Measurements from ENCODE around the gene RANBP1. TPM values are rescaled to one million over a fixed set of nuclear protein-coding genes. Genes with fewer than 3 reads are reported as not detected.

The RANBP1 gene
- total and polyA plus RNA-seq, 9 of the 15 experiments (the other 6 are each of a cell fraction or from before 2014, with no cell fraction given), result 162 to 2,891 (median 1,289) TPM

GRCh38 chr22:20135806-20136602 is 20.1 kb downstream of the RANBP1 start (continued):
- TF ChIP-seq PHF8 (IDR thresholded peaks at IDR 0.05; ENCODE audit: borderline replicate concordance, low read length), result peak; percentile 4; the same call in 1 of the 2 replicates
- TF ChIP-seq SRF (CRISPR knock-in tag; IDR thresholded peaks at IDR 0.05), result 0 out of 4 replicates have a peak, but pooled peaks of 1 of the 2 experiments have one; percentile 24
- 0 out of 2 replicates have a peak, but pooled peaks have one; percentile 13 for TF ChIP-seq PBX2 (CRISPR knock-in tag; IDR thresholded peaks at IDR 0.05; ENCODE audit: low read depth)
- no peak for TF ChIP-seq PBX2 (tag; conservative IDR thresholded peaks at IDR 0.05; ENCODE audit: low read depth)
- TF ChIP-seq ID3 (CRISPR knock-in tag; IDR thresholded peaks at IDR 0.05), result no peak
- peak; percentile 52; the same call in 1 of the 2 replicates for TF ChIP-seq ID3 (tag; IDR thresholded peaks at IDR 0.05)
- no peak for TF ChIP-seq XRCC3 (IDR thresholded peaks at IDR 0.05)
- no peak for TF ChIP-seq MYNN (IDR thresholded peaks at IDR 0.05)
- 0 out of 2 replicates have a peak, but pooled peaks have one; percentile 40 for TF ChIP-seq MYNN (CRISPR knock-in tag; IDR thresholded peaks at IDR 0.05)
- 0 out of 2 replicates have a peak, but pooled peaks have one; percentile 70 for TF ChIP-seq HDAC6 (IDR thresholded peaks at IDR 0.05; ENCODE audit: low read depth, low read length)
- TF ChIP-seq THAP12 (CRISPR knock-in tag; IDR thresholded peaks at IDR 0.05), result peak; percentile 78
- no peak for TF ChIP-seq MXI1 (IDR thresholded peaks at IDR 0.05; ENCODE audit: low read depth, low read length)
- TF ChIP-seq MAZ (CRISPR knock-in tag; conservative IDR thresholded peaks at IDR 0.05 in 1 of 2, IDR thresholded peaks at IDR 0.05 in 1 of 2), result 0 out of 4 replicates have a peak, but pooled peaks of 1 of the 2 experiments have one; percentile 15
- 0 out of 2 replicates have a peak, but pooled peaks have one; percentile 10 for TF ChIP-seq RREB1 (CRISPR knock-in tag; IDR thresholded peaks at IDR 0.05)

All from K562 (cell line).